ENCODE data around the gene SPNS3. TPM values are rescaled to one million over a fixed set of nuclear protein-coding genes. Genes with fewer than 3 reads are reported as not detected.

SPNS3 gene
- total RNA-seq, 1 donor from 2014 or later, result not detected

- Mint-ChIP-seq H3K27me3 (no peaks in the 10 kb centered on the region), H3K27ac (no peak overlapping the region), H3K36me3 (ENCODE audit: insufficient read depth) (no peaks in the 10 kb centered on the region), H3K4me1 (ENCODE audit: low read depth) (no peaks in the 10 kb centered on the region), H3K9me3 (ENCODE audit: low read depth) (no peaks in the 10 kb centered on the region), H3K4me3 (ENCODE audit: low read depth) (no peak overlapping the region)
- DNase-seq (ENCODE audit: low spot score, unreplicated experiment), result peak; percentile 94
- TF ChIP-seq CTCF (IDR thresholded peaks at IDR 0.05; ENCODE audit: unreplicated experiment), result peak; percentile 89
Observed at GRCh38 chr17:4412933-4413831, 20.6 kb upstream of the SPNS3 start.

- no peak overlapping the region for H3K27ac Mint-ChIP-seq
- no peaks in the 10 kb centered on the region for H3K4me1 Mint-ChIP-seq (ENCODE audit: low read depth)
- no peak for DNase-seq (ENCODE audit: low spot score, unreplicated experiment)
- H3K36me3 Mint-ChIP-seq (ENCODE audit: insufficient read depth), result no peaks in the 10 kb centered on the region
- no peak overlapping the region for H3K4me3 Mint-ChIP-seq (ENCODE audit: low read depth)
- TF ChIP-seq CTCF (IDR thresholded peaks at IDR 0.05; ENCODE audit: unreplicated experiment), result no peak
- H3K9me3 Mint-ChIP-seq (ENCODE audit: low read depth), result no peaks in the 10 kb centered on the region
- no peaks in the 10 kb centered on the region for H3K27me3 Mint-ChIP-seq
Observed at GRCh38 chr17:4417129-4417667, 16.5 kb upstream of the SPNS3 start.

GRCh38 chr17:4420692-4421131 lies 13.0 kb upstream of the SPNS3 start:
- Mint-ChIP-seq H3K9me3 (ENCODE audit: low read depth) (no peaks in the 10 kb centered on the region), H3K27me3 (peaks cover 3% of the 10 kb centered on the region), H3K4me1 (ENCODE audit: low read depth) (no peaks in the 10 kb centered on the region), H3K4me3 (ENCODE audit: low read depth) (no peak overlapping the region), H3K36me3 (ENCODE audit: insufficient read depth) (no peaks in the 10 kb centered on the region), H3K27ac (no peak overlapping the region)
- peak; percentile 24 for DNase-seq (ENCODE audit: low spot score, unreplicated experiment)
- peak; percentile 78 for TF ChIP-seq CTCF (IDR thresholded peaks at IDR 0.05; ENCODE audit: unreplicated experiment)

GRCh38 chr17:4422864-4423263 lies 10.9 kb upstream of the SPNS3 start:
- no peak for DNase-seq (ENCODE audit: low spot score, unreplicated experiment)
- Mint-ChIP-seq H3K36me3 (ENCODE audit: insufficient read depth) (no peaks in the 10 kb centered on the region), H3K4me1 (ENCODE audit: low read depth) (no peaks in the 10 kb centered on the region), H3K4me3 (ENCODE audit: low read depth) (no peak overlapping the region), H3K9me3 (ENCODE audit: low read depth) (no peaks in the 10 kb centered on the region), H3K27ac (no peak overlapping the region), H3K27me3 (peaks cover 3% of the 10 kb centered on the region)
- TF ChIP-seq CTCF (IDR thresholded peaks at IDR 0.05; ENCODE audit: unreplicated experiment), result no peak

GRCh38 chr17:4425398-4425797 lies 8.3 kb upstream of the SPNS3 start:
- H3K4me3 Mint-ChIP-seq (ENCODE audit: low read depth), result no peak overlapping the region
- H3K36me3 Mint-ChIP-seq (ENCODE audit: insufficient read depth), result no peaks in the 10 kb centered on the region
- H3K4me1 Mint-ChIP-seq (ENCODE audit: low read depth), result no peaks in the 10 kb centered on the region
- H3K27ac Mint-ChIP-seq, result no peak overlapping the region
- TF ChIP-seq CTCF (IDR thresholded peaks at IDR 0.05; ENCODE audit: unreplicated experiment), result no peak
- no peak for DNase-seq (ENCODE audit: low spot score, unreplicated experiment)
- H3K9me3 Mint-ChIP-seq (ENCODE audit: low read depth), result no peaks in the 10 kb centered on the region
- peaks cover 3% of the 10 kb centered on the region for H3K27me3 Mint-ChIP-seq

All from progenitor cell of endocrine pancreas (in vitro differentiated cells).